ENCODE measurements around the gene CERS6.
"Not testable (repeated sequence)": the region's sequence is repeated elsewhere in the genome, so short reads cannot be mapped to it uniquely, and the experiment has no call there.

GRCh38 chr2:168412301-168412700, 43.8 kb upstream of the CERS6 start:
- TF ChIP-seq CTCF, POLR2A (IDR thresholded peaks at IDR 0.05): not testable (repeated sequence)

All from thyroid gland (tissue), 4 donors.